ENCODE measurements around the gene FAM171A1.
"Not testable (repeated sequence)": the region's sequence is repeated elsewhere in the genome, so short reads cannot be mapped to it uniquely, and the experiment has no call there.

The FAM171A1 gene

GRCh38 chr10:15370856-15371701, at the start of gene FAM171A1:
Gene FAM171A1 (minus strand): TSS chr10:15371289. CDS start chr10:15371052, 237 bp downstream.
- H3K9me3 Mint-ChIP-seq, result no peaks in the 10 kb centered on the region
- peaks cover 44 to 62% of the 10 kb centered on the region in 2 donors for H3K27me3 Mint-ChIP-seq
- DNase-seq, result peak; percentile 4
- H3K27ac Mint-ChIP-seq, result peak within 1 kb of the TSS; percentile 51
- peaks cover 0 to 3% of the 10 kb centered on the region in 2 donors for H3K36me3 Mint-ChIP-seq
- peak within 1 kb of the TSS; percentile 74 for H3K4me3 Mint-ChIP-seq
- H3K4me1 Mint-ChIP-seq, result peaks cover 3 to 7% of the 10 kb centered on the region in 2 donors
- peak; percentile 75 to 77 for ATAC-seq (replicated peaks)

GRCh38 chr10:15420858-15421257, 49.8 kb upstream of the FAM171A1 start:
- no peak overlapping the region for H3K4me3 Mint-ChIP-seq
- peaks cover 0 to 5% of the 10 kb centered on the region in 2 donors for H3K4me1 Mint-ChIP-seq
- H3K36me3 Mint-ChIP-seq, result no peaks in the 10 kb centered on the region
- DNase-seq, result no peak
- no peak for ATAC-seq (replicated peaks)
- peaks cover 0 to 6% of the 10 kb centered on the region in 2 donors for H3K9me3 Mint-ChIP-seq
- peaks cover 8 to 10% of the 10 kb centered on the region in 2 donors for H3K27me3 Mint-ChIP-seq
- H3K27ac Mint-ChIP-seq, result no peak overlapping the region

DNA sequence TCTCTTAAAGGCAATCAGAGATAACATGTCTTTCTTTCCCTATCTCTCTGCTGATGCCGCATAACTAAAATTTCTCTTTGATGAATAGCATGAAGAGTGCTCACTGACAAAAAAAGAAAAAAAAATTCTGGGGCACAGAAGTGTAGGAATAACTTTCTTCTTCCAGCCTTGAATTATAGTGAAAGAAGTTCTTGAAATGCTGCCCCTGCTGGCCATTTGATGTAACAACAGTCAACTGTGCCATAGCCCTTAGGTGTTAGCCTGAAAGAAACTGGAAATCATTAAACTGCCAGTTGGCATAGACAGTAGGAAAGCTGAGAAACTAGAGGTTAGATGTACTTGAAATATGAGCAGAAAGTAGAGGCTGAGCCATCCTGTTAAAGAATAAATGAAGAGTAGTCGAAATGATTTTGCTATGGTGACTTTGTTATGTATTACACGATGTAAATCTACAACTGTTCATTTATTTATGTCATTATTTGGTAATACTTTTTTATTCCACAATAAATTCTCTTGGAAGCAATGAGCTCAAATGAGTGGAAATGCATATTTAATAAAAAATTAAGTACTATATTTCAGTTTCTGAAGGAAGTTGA, 48.3 kb upstream of the FAM171A1 start:
- Mint-ChIP-seq H3K36me3 (no peaks in the 10 kb centered on the region), H3K27ac (no peak overlapping the region), H3K4me1 (peaks cover 0 to 5% of the 10 kb centered on the region in 2 donors), H3K9me3 (peaks cover 0 to 6% of the 10 kb centered on the region in 2 donors), H3K27me3 (peaks cover 4 to 5% of the 10 kb centered on the region in 2 donors), H3K4me3 (no peak overlapping the region)
- DNase-seq (no peak), ATAC-seq (replicated peaks) (peak in 1 of 2 donors; percentile 38)

DNA sequence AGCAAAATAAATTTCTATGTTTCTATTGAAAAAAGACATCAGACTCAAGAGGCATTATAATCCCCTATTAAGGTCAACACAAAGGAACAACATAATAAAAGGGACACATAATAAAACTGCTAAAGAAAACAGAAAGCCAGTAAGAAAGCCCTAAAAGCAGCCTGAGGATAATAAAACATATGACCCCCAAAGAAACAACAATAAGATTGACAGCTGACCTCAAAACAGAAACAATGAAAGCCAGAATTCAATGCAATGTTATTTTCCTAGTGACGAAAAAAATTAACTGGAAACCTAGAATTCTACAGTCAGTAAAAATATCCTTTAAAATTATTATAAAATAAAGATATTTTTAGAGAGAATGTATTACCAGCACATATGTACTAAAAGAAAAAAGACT, 44.9 kb upstream of the FAM171A1 start:
- Mint-ChIP-seq H3K4me3 (no peak overlapping the region), H3K27me3 (peaks cover 0 to 6% of the 10 kb centered on the region in 2 donors), H3K4me1 (peaks cover 0 to 5% of the 10 kb centered on the region in 2 donors), H3K36me3 (no peaks in the 10 kb centered on the region), H3K9me3 (peaks cover 0 to 6% of the 10 kb centered on the region in 2 donors), H3K27ac (no peak overlapping the region)
- DNase-seq (no peak), ATAC-seq (replicated peaks) (no peak)

- Mint-ChIP-seq H3K4me3 (no peak overlapping the region), H3K27ac (no peak overlapping the region), H3K4me1 (no peaks in the 10 kb centered on the region), H3K9me3 (no peaks in the 10 kb centered on the region), H3K36me3 (no peaks in the 10 kb centered on the region), H3K27me3 (peaks cover 0 to 6% of the 10 kb centered on the region in 2 donors)
- no peak for ATAC-seq (replicated peaks)
- no peak for DNase-seq
Measured at GRCh38 chr10:15411010-15411409, 39.9 kb upstream of the FAM171A1 start.

DNA sequence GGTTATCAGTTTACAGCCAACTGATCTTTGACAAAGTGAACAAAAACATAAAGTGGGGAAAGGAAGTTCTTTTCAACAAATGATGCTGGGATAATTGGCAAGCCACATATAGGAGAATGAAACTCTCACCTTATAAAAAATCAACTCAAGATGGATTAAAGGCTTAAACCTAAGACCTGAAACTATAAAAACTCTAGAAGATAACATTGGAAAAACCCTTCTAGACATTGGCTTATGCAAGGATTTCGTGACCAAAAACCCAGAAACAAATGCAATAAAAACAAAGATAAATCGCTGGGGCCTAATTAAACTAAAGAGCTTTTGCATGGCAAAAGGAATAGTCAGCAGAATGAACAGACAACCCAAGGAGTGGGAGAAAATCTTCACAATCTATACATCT, 38.3 kb upstream of the FAM171A1 start:
- H3K27ac Mint-ChIP-seq; H3K4me3 Mint-ChIP-seq; ATAC-seq (replicated peaks); DNase-seq; H3K4me1 Mint-ChIP-seq; H3K36me3 Mint-ChIP-seq; H3K27me3 Mint-ChIP-seq; H3K9me3 Mint-ChIP-seq: not testable (repeated sequence)

DNA sequence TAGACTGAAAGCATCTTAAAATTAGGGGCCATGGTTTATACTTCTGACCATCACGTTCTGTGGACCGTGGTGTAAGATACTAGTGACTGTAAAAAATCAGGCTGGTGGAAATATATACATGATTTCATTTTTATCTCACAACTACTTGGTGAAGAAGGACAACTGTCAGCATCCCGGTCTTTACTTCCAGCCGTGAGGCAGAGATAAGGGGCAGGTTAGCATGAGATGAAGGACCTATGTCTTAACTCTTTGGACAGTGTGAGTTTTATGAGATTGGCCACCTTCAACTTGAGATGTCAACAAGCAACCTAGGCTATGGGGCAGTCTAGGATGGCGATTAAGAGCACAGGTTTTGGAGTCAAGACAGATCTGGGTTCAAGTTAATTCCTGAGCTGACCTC, 37.5 kb upstream of the FAM171A1 start:
- peaks cover 9 to 10% of the 10 kb centered on the region in 2 donors for H3K9me3 Mint-ChIP-seq
- no peak overlapping the region for H3K4me3 Mint-ChIP-seq
- no peak for DNase-seq
- H3K4me1 Mint-ChIP-seq, result no peaks in the 10 kb centered on the region
- no peak for ATAC-seq (replicated peaks)
- H3K27ac Mint-ChIP-seq, result no peak overlapping the region
- H3K36me3 Mint-ChIP-seq, result no peaks in the 10 kb centered on the region
- H3K27me3 Mint-ChIP-seq, result peaks cover 4 to 6% of the 10 kb centered on the region in 2 donors

- H3K9me3 Mint-ChIP-seq, result peaks cover 9 to 12% of the 10 kb centered on the region in 2 donors
- no peaks in the 10 kb centered on the region for H3K36me3 Mint-ChIP-seq
- H3K4me1 Mint-ChIP-seq, result no peaks in the 10 kb centered on the region
- peaks cover 4 to 7% of the 10 kb centered on the region in 2 donors for H3K27me3 Mint-ChIP-seq
- H3K27ac Mint-ChIP-seq, result no peak overlapping the region
- no peak for DNase-seq
- no peak for ATAC-seq (replicated peaks)
- H3K4me3 Mint-ChIP-seq, result no peak overlapping the region
Measured at GRCh38 chr10:15405319-15405718, 34.2 kb upstream of the FAM171A1 start.

DNA sequence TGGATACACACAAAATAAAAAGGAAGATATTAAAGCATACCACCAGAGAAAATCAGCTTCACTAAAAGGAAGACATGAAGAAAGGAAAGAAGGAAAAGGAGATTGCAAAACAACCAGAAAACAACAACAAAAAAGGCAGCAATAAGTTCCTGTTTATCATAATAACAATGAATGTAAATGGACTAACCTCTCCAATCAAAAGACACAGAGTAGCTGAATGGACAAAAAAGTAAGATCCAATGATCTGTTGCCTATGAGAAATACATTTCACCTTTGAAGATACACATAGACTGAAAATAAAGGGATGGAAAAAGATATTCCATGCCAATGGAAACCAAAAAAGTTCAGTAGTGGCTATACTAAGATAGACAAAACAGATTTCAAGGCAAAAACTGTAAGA, 30.3 kb upstream of the FAM171A1 start:
- no peak overlapping the region for H3K27ac Mint-ChIP-seq
- H3K9me3 Mint-ChIP-seq, result peaks cover 14 to 16% of the 10 kb centered on the region in 2 donors
- ATAC-seq (replicated peaks) (no peak), DNase-seq (no peak)
- H3K36me3 Mint-ChIP-seq, result no peaks in the 10 kb centered on the region
- H3K27me3 Mint-ChIP-seq, result peaks cover 11 to 14% of the 10 kb centered on the region in 2 donors
- H3K4me3 Mint-ChIP-seq, result no peak overlapping the region
- no peaks in the 10 kb centered on the region for H3K4me1 Mint-ChIP-seq

DNA sequence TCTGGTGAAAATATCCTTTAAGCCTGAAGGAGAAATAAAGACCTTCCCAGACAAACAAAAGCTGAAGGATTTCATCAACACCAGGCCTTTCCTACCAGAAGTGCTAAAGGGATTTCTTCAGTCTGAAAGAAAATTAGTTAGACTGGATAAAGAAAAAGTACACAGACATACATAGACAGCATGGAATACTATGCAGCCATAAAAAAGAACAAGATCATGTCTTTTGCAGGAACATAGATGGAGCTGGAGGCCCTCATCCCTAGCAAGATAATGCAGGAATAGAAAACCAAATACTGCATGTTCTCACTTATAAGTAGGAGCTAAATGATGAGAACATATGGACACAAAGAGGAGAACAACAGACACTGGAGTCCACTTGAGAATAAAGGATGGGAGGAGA, 29.4 kb upstream of the FAM171A1 start:
- H3K4me3 Mint-ChIP-seq; H3K27ac Mint-ChIP-seq; ATAC-seq (replicated peaks); DNase-seq; H3K36me3 Mint-ChIP-seq; H3K4me1 Mint-ChIP-seq: not testable (repeated sequence)
- Mint-ChIP-seq H3K27me3 (peaks cover 9 to 14% of the 10 kb centered on the region in 2 donors), H3K9me3 (peaks cover 12 to 14% of the 10 kb centered on the region in 2 donors)

DNA sequence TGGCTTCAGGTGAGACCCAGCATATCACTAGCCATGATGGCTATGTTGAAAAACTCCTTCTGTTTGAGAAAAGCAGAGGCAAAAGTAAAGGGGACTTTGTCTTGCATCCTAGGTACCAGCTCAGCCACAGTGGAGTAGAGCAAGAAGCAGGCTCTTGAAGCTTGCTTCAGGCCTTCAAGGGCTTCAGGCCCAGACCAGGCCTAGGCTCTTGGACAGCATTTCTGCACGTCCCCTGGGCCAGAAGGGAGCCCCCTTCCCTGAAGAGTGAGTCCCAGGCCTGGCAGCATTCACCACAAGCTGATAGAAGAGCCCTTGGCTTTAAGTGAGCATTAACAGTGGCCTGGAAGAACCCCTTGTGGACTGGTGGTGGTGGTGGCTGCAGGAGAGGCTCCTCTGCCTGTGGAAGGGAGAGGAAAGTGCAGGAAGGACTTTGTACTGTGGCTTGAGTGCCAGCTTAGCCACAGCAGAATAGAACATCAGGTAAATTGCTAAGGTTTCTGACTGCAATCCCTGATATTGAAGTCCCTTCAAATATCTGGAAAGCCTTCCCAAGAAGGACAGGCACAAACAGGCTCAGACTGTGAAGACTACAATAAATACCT, 28.1 kb upstream of the FAM171A1 start:
- Mint-ChIP-seq H3K36me3 (no peaks in the 10 kb centered on the region), H3K27ac (no peak overlapping the region), H3K27me3 (peaks cover 7 to 15% of the 10 kb centered on the region in 2 donors), H3K9me3 (peaks cover 4 to 7% of the 10 kb centered on the region in 2 donors), H3K4me1 (no peaks in the 10 kb centered on the region), H3K4me3 (no peak overlapping the region)
- ATAC-seq (replicated peaks) (no peak), DNase-seq (no peak)

GRCh38 chr10:15395935-15396334, 24.8 kb upstream of the FAM171A1 start:
- Mint-ChIP-seq H3K4me3 (no peak overlapping the region), H3K27ac (no peak overlapping the region), H3K27me3 (peaks cover 7 to 24% of the 10 kb centered on the region in 2 donors), H3K4me1 (no peaks in the 10 kb centered on the region), H3K9me3 (peaks cover 4 to 7% of the 10 kb centered on the region in 2 donors), H3K36me3 (no peaks in the 10 kb centered on the region)
- no peak for DNase-seq
- ATAC-seq (replicated peaks), result no peak

DNA sequence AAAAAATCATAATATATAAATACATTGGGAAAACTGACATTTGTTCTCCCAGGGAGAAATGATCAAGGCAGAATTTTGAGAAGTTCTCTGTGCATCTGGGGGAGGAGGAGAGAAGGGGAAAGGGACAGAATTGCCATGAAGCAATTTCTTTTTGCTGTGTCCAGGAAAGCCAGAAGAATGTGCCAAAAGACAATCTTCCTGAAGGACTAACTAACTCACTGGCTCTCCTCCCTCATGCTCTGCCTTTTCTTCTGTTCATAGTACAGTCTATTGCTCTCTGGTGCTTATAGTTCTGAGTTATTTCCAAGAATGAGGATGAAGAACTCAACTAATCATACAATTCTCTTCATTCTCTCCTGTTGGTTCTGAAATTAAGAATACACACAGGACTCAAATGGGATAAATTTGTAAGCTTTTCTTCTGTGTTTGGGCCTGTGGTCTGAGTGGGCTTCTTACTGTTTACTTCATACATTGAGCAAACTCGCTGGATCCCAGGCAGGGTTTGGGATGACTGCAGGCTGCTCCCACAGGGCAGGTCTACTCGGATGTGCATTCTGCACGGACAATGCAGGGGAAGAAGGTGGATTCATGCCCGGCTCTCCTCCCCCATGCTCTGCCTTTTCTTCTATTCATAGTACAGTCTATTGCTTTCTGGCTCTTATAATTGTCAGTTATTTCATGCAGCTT, 22.2 kb upstream of the FAM171A1 start:
- Mint-ChIP-seq H3K9me3 (no peaks in the 10 kb centered on the region), H3K4me3 (no peak overlapping the region), H3K27me3 (peaks cover 4 to 22% of the 10 kb centered on the region in 2 donors), H3K36me3 (no peaks in the 10 kb centered on the region), H3K4me1 (no peaks in the 10 kb centered on the region), H3K27ac (no peak overlapping the region)
- ATAC-seq (replicated peaks) (no peak), DNase-seq (no peak)

GRCh38 chr10:15391491-15391890, 20.4 kb upstream of the FAM171A1 start:
- no peak overlapping the region for H3K4me3 Mint-ChIP-seq
- H3K9me3 Mint-ChIP-seq, result no peaks in the 10 kb centered on the region
- no peak for ATAC-seq (replicated peaks)
- H3K4me1 Mint-ChIP-seq, result no peaks in the 10 kb centered on the region
- no peak overlapping the region for H3K27ac Mint-ChIP-seq
- DNase-seq, result no peak
- H3K36me3 Mint-ChIP-seq, result no peaks in the 10 kb centered on the region
- H3K27me3 Mint-ChIP-seq, result peaks cover 11 to 32% of the 10 kb centered on the region in 2 donors

Measured in stimulated activated naive B cell treated with anti-CD40 and anti-IgM and Interleukin-4, amounts not matched to agents 10 μg/mL and 1 μg/mL and 100 μg/mL, for 72 hours (primary cell).